HepG2 (cell line): ENCODE measurements around the gene INKA2. TPM values are rescaled to one million over a fixed set of nuclear protein-coding genes. Genes with fewer than 3 reads are reported as not detected.

ENCODE experiments used
- ATAC-seq: fragments of 200-7000 bp; cut with Tn5 transposase; 3 replicates; pipeline ENCODE4 v1.9.1; 2020; ENCODE audit warnings: mild to moderate bottlenecking, moderate library complexity
- BruUV-seq: library from RNA; stranded (reverse); fragments of 400-500 nt; replicated peaks from 2 replicates; lab custom pipeline; 2021; lab: Mats Ljungman, UMichigan
- CTCF ChIA-PET: fragments of 300-600 bp; formaldehyde crosslinking; extraction: SDS; loops from one replicate; lab custom pipeline; 2021; ENCODE audit warnings: low total read pairs, inconsistent platforms, low intra/inter-chr PET ratio; lab: Yijun Ruan, JAX
- POLR2A ChIA-PET: fragments of 350-600 bp; sonication (Branson Sonifier 250); formaldehyde crosslinking; loops from one replicate; lab custom pipeline; 2020; ENCODE audit warnings: antibody characterized with exemption, inconsistent platforms; lab: Yijun Ruan, JAX
- DNase-seq: peaks from one replicate; pipeline ENCODE4 v3.0.0-alpha.2; 2015; ENCODE audit warnings: low spot score
- FAIRE-seq: peaks from 3 replicates; lab custom pipeline; 2011; peaks lifted over from hg19 to GRCh38; lab: Jason Lieb, UNC
- H2AFZ ChIP-seq: one replicate; pipeline ENCODE4 v1.6.1; 2011; ENCODE audit warnings: low read length, inconsistent platforms
- H3K27ac ChIP-seq: fragments of 300-600 bp; 3 replicates; pipeline ENCODE4 v1.8.0; 2011; ENCODE audit warnings: mixed run types, mild to moderate bottlenecking, mixed read lengths, low read length, inconsistent platforms; ENCODE audit not compliant: insufficient read depth; ENCODE audit errors: extremely low read length
- H3K27me3 ChIP-seq, 2 experiments: fragments of 200-600 bp in 1 of 2; 2 replicates in 1 of 2; 3 replicates in 1 of 2; pipeline versions ENCODE4 v1.6.0 to v1.8.0; 2011; ENCODE audit warnings: low read length in 2 of 2, mild to moderate bottlenecking in 2 of 2, moderate library complexity in 2 of 2, inconsistent platforms in 1 of 2; ENCODE audit not compliant: insufficient read depth in 2 of 2, control insufficient read depth in 1 of 2
- H3K36me3 ChIP-seq, 2 experiments: fragments of 200-600 bp in 1 of 2; replicated peaks in 1 of 2; 2 replicates in 1 of 2; 3 replicates in 1 of 2; pipeline versions ENCODE4 v1.5.1 to v1.8.0; 2011; ENCODE audit warnings: low read length in 2 of 2, inconsistent platforms in 1 of 2; ENCODE audit not compliant: insufficient read depth in 2 of 2, control insufficient read depth in 1 of 2
- H3K4me1 ChIP-seq: 2 replicates; pipeline ENCODE4 v1.5.1; 2012; ENCODE audit warnings: low read length, inconsistent platforms; ENCODE audit not compliant: insufficient read depth
- H3K4me2 ChIP-seq: 2 replicates; pipeline ENCODE4 v1.6.0; 2011; ENCODE audit warnings: low read depth, low read length, inconsistent platforms
- H3K4me3 ChIP-seq, 3 experiments: fragments of 200-600 bp in 1 of 3; sonication (generic), shearing (Covaris generic) in 1 of 3; replicated peaks in 1 of 3; 2 replicates each; pipeline ENCODE4 v1.5.1; 2011 to 2016; ENCODE audit warnings: low read length in 3 of 3, inconsistent platforms in 2 of 3, low read depth in 2 of 3, mild to moderate bottlenecking in 2 of 3, control low read depth in 1 of 3, mixed read lengths in 1 of 3; ENCODE audit not compliant: insufficient read depth in 1 of 3
- H3K79me2 ChIP-seq: one replicate; pipeline ENCODE4 v1.6.1; 2011; ENCODE audit warnings: low read length, inconsistent platforms; ENCODE audit not compliant: insufficient read depth
- H3K9ac ChIP-seq: 2 replicates; pipeline ENCODE4 v1.6.0; 2011; ENCODE audit warnings: mild to moderate bottlenecking, low read depth, low read length, inconsistent platforms; ENCODE audit not compliant: insufficient read depth
- H3K9me3 ChIP-seq: 2 replicates; pipeline ENCODE4 v1.5.1; 2012; ENCODE audit warnings: mild to moderate bottlenecking, low read length
- H4K20me1 ChIP-seq: 2 replicates; pipeline ENCODE4 v1.6.0; 2011; ENCODE audit warnings: inconsistent platforms, mild to moderate bottlenecking, low read length, moderate library complexity; ENCODE audit not compliant: insufficient read depth
- CBX5 ChIP-seq: sonication (generic); formaldehyde crosslinking; IDR thresholded peaks from 2 replicates; pipeline ENCODE4 v1.4.0; 2020; ENCODE audit warnings: missing genetic modification reagents, borderline replicate concordance
- PRMT3 ChIP-seq: sonication (generic); formaldehyde crosslinking; IDR thresholded peaks from 2 replicates; pipeline ENCODE4 v1.8.1; 2022; ENCODE audit warnings: low read depth, mild to moderate bottlenecking, moderate library complexity, missing genetic modification reagents, borderline replicate concordance
- SMAD3 ChIP-seq: sonication (generic); formaldehyde crosslinking; IDR thresholded peaks from 2 replicates; pipeline ENCODE4 v1.4.0; 2020; ENCODE audit warnings: missing genetic modification reagents
- TP53 ChIP-seq: sonication (generic); formaldehyde crosslinking; conservative IDR thresholded peaks from 2 replicates; pipeline ENCODE4 v1.4.0; 2020; ENCODE audit warnings: missing genetic modification reagents
- ZNF17 ChIP-seq: sonication (generic); formaldehyde crosslinking; IDR thresholded peaks from 2 replicates; pipeline ENCODE4 v1.5.0; 2020; ENCODE audit warnings: mild to moderate bottlenecking, missing genetic modification reagents
- ZNF468 ChIP-seq: sonication (generic); formaldehyde crosslinking; IDR thresholded peaks from 2 replicates; pipeline ENCODE4 v1.8.0; 2022; ENCODE audit warnings: mild to moderate bottlenecking, moderate library complexity, missing genetic modification reagents
- ZNF484 ChIP-seq: sonication (generic); formaldehyde crosslinking; IDR thresholded peaks from 2 replicates; pipeline ENCODE4 v1.5.1; 2020; ENCODE audit warnings: mild to moderate bottlenecking, low read depth, missing genetic modification reagents, borderline replicate concordance
- ZNF569 ChIP-seq: sonication (generic); formaldehyde crosslinking; IDR thresholded peaks from 2 replicates; pipeline ENCODE4 v1.5.0; 2020; ENCODE audit warnings: mild to moderate bottlenecking, missing genetic modification reagents, moderate library complexity, borderline replicate concordance
- ZNF7 ChIP-seq: IDR thresholded peaks from 2 replicates; pipeline ENCODE4 v1.6.1; 2016; ENCODE audit warnings: missing biosample characterization, missing genetic modification reagents
- ZNF776 ChIP-seq: sonication (generic); formaldehyde crosslinking; IDR thresholded peaks from 2 replicates; pipeline ENCODE4 v1.4.0; 2020; ENCODE audit warnings: mild to moderate bottlenecking, missing genetic modification reagents
- ZSCAN30 ChIP-seq: sonication (generic); formaldehyde crosslinking; IDR thresholded peaks from 2 replicates; pipeline ENCODE4 v1.5.0; 2020; ENCODE audit warnings: mild to moderate bottlenecking, missing genetic modification reagents
- WGBS: methylation state at CpG from one replicate; pipeline ENCODE4 v1.1.6; 2017; ENCODE audit warnings: low lambda C conversion rate; 5-methylcytosine and 5-hydroxymethylcytosine counted together
- in situ Hi-C: cut with HindIII; loops from 2 replicates; pipeline ENCODE4 v1.10.0; 2017; ENCODE audit warnings: low pct_unique_long_range_greater_than_20kb; ENCODE audit not compliant: extremely low pct_ligation_motif_present
- intact Hi-C: fragments of 100-400 bp; cut with micrococcal nuclease; formaldehyde crosslinking; loops from one replicate; pipeline ENCODE4 v1.10.0; 2022; ENCODE audit not compliant: unreplicated experiment
- polyA plus RNA-seq, 8 experiments: library from polyadenylated mRNA; depleted of rRNA in 3 of 8; stranded (reverse) in 7 of 8; unstranded in 1 of 8; fragments of >200 nt; fragmentation: Illumina TruSeq in 4 of 8; extraction: Trizol in 4 of 8; gene quantifications; 2 replicates each; pipeline versions ENCODE4 v1.2.1 to v1.2.3, GENCODE V29; 2011 to 2016; ENCODE audit warnings: low read depth in 4 of 8, missing spikeins in 1 of 8, mixed read lengths in 1 of 8; ENCODE audit not compliant: insufficient read depth in 1 of 8
- total RNA-seq, 5 experiments: library from RNA; depleted of rRNA; stranded (reverse); fragments of >200 nt; fragmentation: Illumina TruSeq; extraction: Trizol; gene quantifications; 2 replicates each; pipeline ENCODE4 v1.2.3, GENCODE V29; 2016; ENCODE audit warnings: low read depth in 1 of 5
- TF ChIP-seq, protein P1 (sequence below): sonication (generic); formaldehyde crosslinking; IDR thresholded peaks from 2 replicates; pipeline ENCODE4 v1.8.1; 2023; ENCODE audit warnings: mild to moderate bottlenecking, missing genetic modification reagents
- TF ChIP-seq, protein P2 (sequence below): sonication (generic); formaldehyde crosslinking; IDR thresholded peaks from 2 replicates; pipeline ENCODE4 v1.4.0; 2020; ENCODE audit warnings: missing genetic modification reagents

Gene INKA2
- total and polyA plus RNA-seq, 2 of the 13 experiments (the other 11 are each of a cell fraction or from before 2014, with no cell fraction given), result 2.6 to 4.6 TPM

GRCh38 chr1:111717450-111717849, 21.7 kb downstream of the INKA2 start:
- POLR2A ChIA-PET, result no interaction called here
- Histone ChIP-seq H3K4me1 (peaks cover 25% of the 10 kb centered on the region), H3K79me2 (no peaks in the 10 kb centered on the region), H4K20me1 (no peaks in the 10 kb centered on the region), H3K9ac (no peak overlapping the region), H3K4me2 (no peak overlapping the region), H3K27ac (no peak overlapping the region), H3K4me3 (no peak overlapping the region), H2AFZ (no peak overlapping the region), H3K27me3 (no peaks in the 10 kb centered on the region), H3K36me3 (no peaks in the 10 kb centered on the region), H3K9me3 (no peaks in the 10 kb centered on the region)
- intact Hi-C loops (no loop called here), in situ Hi-C loops (no loop called here)
- TF ChIP-seq CBX5 (CRISPR knock-in tag) (no peak), ZNF776 (CRISPR knock-in tag) (no peak), ZNF484 (CRISPR knock-in tag) (no peak), ZNF17 (CRISPR knock-in tag) (no peak)
- TF ChIP-seq, protein P1, sequence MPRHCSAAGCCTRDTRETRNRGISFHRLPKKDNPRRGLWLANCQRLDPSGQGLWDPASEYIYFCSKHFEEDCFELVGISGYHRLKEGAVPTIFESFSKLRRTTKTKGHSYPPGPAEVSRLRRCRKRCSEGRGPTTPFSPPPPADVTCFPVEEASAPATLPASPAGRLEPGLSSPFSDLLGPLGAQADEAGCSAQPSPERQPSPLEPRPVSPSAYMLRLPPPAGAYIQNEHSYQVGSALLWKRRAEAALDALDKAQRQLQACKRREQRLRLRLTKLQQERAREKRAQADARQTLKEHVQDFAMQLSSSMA (CRISPR knock-in tag), result no peak
- ATAC-seq (no peak), FAIRE-seq (no peak), DNase-seq (no peak)
- BruUV-seq, result no TSS peak
- CTCF ChIA-PET, result no interaction called here
- 96% methylated on average over 2 of the region's 2 CpGs for WGBS

- POLR2A ChIA-PET, result no interaction called here
Measured at GRCh38 chr1:111716333-111716732, 22.9 kb downstream of the INKA2 start.

More at GRCh38 chr1:111716333-111716732, 22.9 kb downstream of the INKA2 start:
- ATAC-seq, result no peak
- Histone ChIP-seq H3K4me3 (no peak overlapping the region), H3K4me1 (peaks cover 13% of the 10 kb centered on the region), H3K27me3 (no peaks in the 10 kb centered on the region), H3K9ac (no peak overlapping the region), H3K4me2 (no peak overlapping the region), H3K27ac (no peak overlapping the region), H2AFZ (no peak overlapping the region), H3K36me3 (no peaks in the 10 kb centered on the region; a peak in 1 of 5 replicates), H3K79me2 (no peaks in the 10 kb centered on the region), H4K20me1 (no peaks in the 10 kb centered on the region), H3K9me3 (no peaks in the 10 kb centered on the region)
- 85% methylated on average over 3 of the region's 3 CpGs for WGBS
- intact Hi-C loops, result no loop called here
- no peak for TF ChIP-seq ZSCAN30 (CRISPR knock-in tag)
- no peak for TF ChIP-seq ZNF569
- TF ChIP-seq ZNF7 (CRISPR knock-in tag), result no peak
- no peak for TF ChIP-seq TP53 (CRISPR knock-in tag)
- no peak for TF ChIP-seq ZNF468 (CRISPR knock-in tag)
- no peak for TF ChIP-seq SMAD3
- no peak for TF ChIP-seq PRMT3 (CRISPR knock-in tag)
- TF ChIP-seq, protein P2, sequence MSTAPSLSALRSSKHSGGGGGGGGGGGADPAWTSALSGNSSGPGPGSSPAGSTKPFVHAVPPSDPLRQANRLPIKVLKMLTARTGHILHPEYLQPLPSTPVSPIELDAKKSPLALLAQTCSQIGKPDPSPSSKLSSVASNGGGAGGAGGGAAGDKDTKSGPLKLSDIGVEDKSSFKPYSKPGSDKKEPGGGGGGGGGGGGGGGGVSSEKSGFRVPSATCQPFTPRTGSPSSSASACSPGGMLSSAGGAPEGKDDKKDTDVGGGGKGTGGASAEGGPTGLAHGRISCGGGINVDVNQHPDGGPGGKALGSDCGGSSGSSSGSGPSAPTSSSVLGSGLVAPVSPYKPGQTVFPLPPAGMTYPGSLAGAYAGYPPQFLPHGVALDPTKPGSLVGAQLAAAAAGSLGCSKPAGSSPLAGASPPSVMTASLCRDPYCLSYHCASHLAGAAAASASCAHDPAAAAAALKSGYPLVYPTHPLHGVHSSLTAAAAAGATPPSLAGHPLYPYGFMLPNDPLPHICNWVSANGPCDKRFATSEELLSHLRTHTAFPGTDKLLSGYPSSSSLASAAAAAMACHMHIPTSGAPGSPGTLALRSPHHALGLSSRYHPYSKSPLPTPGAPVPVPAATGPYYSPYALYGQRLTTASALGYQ (CRISPR knock-in tag), result no peak
- CTCF ChIA-PET, result interaction anchor here (3.5 to 3.9 kb wide), 2 partner anchors 31 to 39 kb away, joined by 19 to 65 read pairs; partner anchors contain the start of gene DDX20
- FAIRE-seq, result no peak
- in situ Hi-C loops, result no loop called here
- DNase-seq, result no peak
- no TSS peak for BruUV-seq
